Uterus (tissue), 4 donors: ENCODE data around the gene ALS2CL. TPM values are rescaled to one million over a fixed set of nuclear protein-coding genes. Genes with fewer than 3 reads are reported as not detected.

ENCODE experiments used
- DNase-seq, 2 donors: peaks; one replicate each; pipeline ENCODE4 v3.0.0-alpha.2; 2019 to 2020
- H3K27ac ChIP-seq, 2 donors: fragments of 200-600 bp; sonication (generic); 1 replicate in 1 of 2; 2 replicates in 1 of 2; pipeline ENCODE4 v1.5.1; 2016 to 2018
- H3K27me3 ChIP-seq, 2 donors: fragments of 200-600 bp; sonication (generic); one replicate each; pipeline ENCODE4 v1.5.1; 2018 to 2019; ENCODE audit warnings: control low read depth in 1 of 2
- H3K36me3 ChIP-seq, 2 donors: fragments of 200-600 bp; sonication (generic); one replicate each; pipeline ENCODE4 v1.5.1; 2019; ENCODE audit warnings: control low read depth in 1 of 2
- H3K4me1 ChIP-seq, 2 donors: fragments of 200-600 bp; sonication (generic); one replicate each; pipeline ENCODE4 v1.5.1; 2018 to 2019; ENCODE audit warnings: control low read depth in 1 of 2
- H3K4me3 ChIP-seq, 2 donors: fragments of 200-600 bp; sonication (generic); 1 replicate in 1 of 2; 2 replicates in 1 of 2; pipeline ENCODE4 v1.5.1; 2018 to 2019; ENCODE audit warnings: mild to moderate bottlenecking in 1 of 2
- H3K9me3 ChIP-seq, 2 donors: fragments of 200-600 bp; sonication (generic); one replicate each; pipeline ENCODE4 v1.5.1; 2019; ENCODE audit warnings: control low read depth in 1 of 2
- CTCF ChIP-seq, 4 experiments: fragments of 200-600 bp in 2 of 4; fragments of 450-650 bp in 2 of 4; sonication (generic) in 2 of 4; IDR thresholded peaks; one replicate each; pipeline ENCODE4 v1.5.1; 2016 to 2019; ENCODE audit warnings: antibody characterized with exemption in 4 of 4, mild to moderate bottlenecking in 2 of 4, moderate library complexity in 1 of 4
- POLR2A ChIP-seq, 2 donors: fragments of 450-650 bp; IDR thresholded peaks; one replicate each; pipeline ENCODE4 v1.6.1; 2016; ENCODE audit warnings: antibody characterized with exemption in 2 of 2, mild to moderate bottlenecking in 1 of 2, moderate library complexity in 1 of 2
- intact Hi-C: fragments of 100-400 bp; cut with DNase I; formaldehyde crosslinking; loops from one replicate; pipeline ENCODE4 v1.15.1; 2023; ENCODE audit warnings: low total_unique reads
- total RNA-seq, 4 donors: library from RNA; depleted of rRNA in 3 of 4; stranded (reverse); fragments of >200 nt in 3 of 4; gene quantifications; one replicate each; pipeline versions ENCODE4 v1.1.0 to v1.2.4, GENCODE V29; 2014 to 2023
- donor health status: DM: yes; HTN: yes; CAD: no.

ALS2CL gene
- total RNA-seq, 4 donors from 2014 or later: 15.7 to 75.3 (median 31.5) TPM

- H3K36me3 ChIP-seq: no peaks in the 10 kb centered on the region
- intact Hi-C loops: no loop called here
- H3K9me3 ChIP-seq: no peaks in the 10 kb centered on the region
- TF ChIP-seq POLR2A (IDR thresholded peaks at IDR 0.05) (no peak), CTCF (IDR thresholded peaks at IDR 0.05) (no peak)
- H3K4me3 ChIP-seq: no peak overlapping the region
- no peaks in the 10 kb centered on the region for H3K4me1 ChIP-seq
- DNase-seq: no peak
- no peak overlapping the region for H3K27ac ChIP-seq
- no peaks in the 10 kb centered on the region for H3K27me3 ChIP-seq
These were observed 44.0 kb downstream of the ALS2CL start for GRCh38 chr3:46649436-46649835.

DNA sequence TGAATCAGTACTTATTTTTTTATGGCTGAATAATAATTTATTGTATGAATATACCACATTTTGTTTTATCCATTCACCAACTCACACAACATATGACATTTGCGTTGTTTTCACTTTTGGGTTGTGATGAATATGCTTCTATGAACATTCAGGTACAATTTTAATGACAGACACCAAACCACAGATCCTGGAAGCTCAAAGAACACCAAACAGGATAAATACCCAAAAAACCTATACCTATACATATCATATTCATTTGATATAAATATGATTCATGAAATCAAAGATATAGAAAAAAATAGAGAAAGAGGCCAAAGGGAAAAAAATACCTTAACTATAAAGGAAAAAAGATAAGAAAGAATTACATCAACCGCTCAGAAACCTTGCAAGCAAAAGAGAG is 45.4 kb downstream of the ALS2CL start:
- intact Hi-C loops: no loop called here
- no peaks in the 10 kb centered on the region for H3K9me3 ChIP-seq
- no peak overlapping the region for H3K27ac ChIP-seq
- H3K4me1 ChIP-seq: no peaks in the 10 kb centered on the region
- no peak for DNase-seq
- H3K4me3 ChIP-seq: no peak overlapping the region
- H3K27me3 ChIP-seq: no peaks in the 10 kb centered on the region
- TF ChIP-seq POLR2A (IDR thresholded peaks at IDR 0.05): no peak
- TF ChIP-seq CTCF (IDR thresholded peaks at IDR 0.05): no peak
- H3K36me3 ChIP-seq: no peaks in the 10 kb centered on the region

- TF ChIP-seq CTCF (IDR thresholded peaks at IDR 0.05): no peak
- no peak for TF ChIP-seq POLR2A (IDR thresholded peaks at IDR 0.05)
- H3K4me3 ChIP-seq: no peak overlapping the region
- intact Hi-C loops: no loop called here
- H3K27me3 ChIP-seq: no peaks in the 10 kb centered on the region
- no peak for DNase-seq
- no peaks in the 10 kb centered on the region for H3K36me3 ChIP-seq
- no peaks in the 10 kb centered on the region for H3K4me1 ChIP-seq
- no peaks in the 10 kb centered on the region for H3K9me3 ChIP-seq
- H3K27ac ChIP-seq: no peak overlapping the region
These were observed 46.8 kb downstream of the ALS2CL start for GRCh38 chr3:46646700-46647099.

DNA sequence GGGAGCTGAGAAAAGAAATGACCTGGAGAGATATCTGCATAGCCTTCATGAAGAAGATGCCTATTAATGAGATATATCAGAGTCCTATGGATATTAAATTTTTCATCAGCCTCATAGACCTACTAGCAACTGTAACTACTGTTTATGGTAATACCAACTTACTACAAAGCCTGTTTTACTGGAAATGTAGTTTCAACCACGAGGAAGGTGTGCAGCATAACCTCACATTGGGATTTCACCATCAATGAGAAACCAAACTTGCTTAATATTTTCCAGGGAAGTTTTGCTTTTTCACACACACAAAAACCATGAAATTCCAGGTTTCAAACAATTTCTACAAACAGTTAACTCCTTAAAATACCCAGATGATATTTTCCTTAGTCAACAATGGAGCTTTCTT is 49.8 kb downstream of the ALS2CL start:
- no peak overlapping the region for H3K4me3 ChIP-seq
- H3K27ac ChIP-seq: no peak overlapping the region
- DNase-seq: no peak
- TF ChIP-seq CTCF (IDR thresholded peaks at IDR 0.05): no peak
- TF ChIP-seq POLR2A (IDR thresholded peaks at IDR 0.05): no peak
- H3K4me1 ChIP-seq: no peaks in the 10 kb centered on the region
- H3K27me3 ChIP-seq: no peaks in the 10 kb centered on the region
- intact Hi-C loops: no loop called here
- H3K36me3 ChIP-seq: no peaks in the 10 kb centered on the region
- H3K9me3 ChIP-seq: no peaks in the 10 kb centered on the region

DNA sequence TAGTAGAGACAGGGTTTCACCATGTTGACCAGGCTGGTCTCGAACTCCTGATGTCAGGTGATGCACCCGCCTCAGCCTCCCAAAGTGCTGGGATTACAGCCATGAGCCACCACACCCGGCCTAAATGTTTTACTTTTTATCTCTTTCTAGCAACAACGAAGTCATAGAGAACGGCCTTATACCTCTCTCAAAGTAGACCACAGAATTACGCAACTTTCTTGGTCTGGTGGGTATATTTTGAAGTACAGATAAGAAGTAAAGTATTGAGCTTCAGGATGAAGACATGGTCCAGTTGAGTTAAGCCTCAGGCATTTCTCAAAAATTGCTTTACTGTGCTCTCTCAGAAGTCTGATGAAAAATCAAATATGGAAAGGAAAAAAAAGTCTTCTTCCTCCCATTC is 50.5 kb downstream of the ALS2CL start:
- Histone ChIP-seq H3K4me1 (no peaks in the 10 kb centered on the region), H3K36me3 (no peaks in the 10 kb centered on the region), H3K27ac (no peak overlapping the region), H3K9me3 (no peaks in the 10 kb centered on the region), H3K4me3 (no peak overlapping the region), H3K27me3 (no peaks in the 10 kb centered on the region)
- intact Hi-C loops: no loop called here
- no peak for DNase-seq
- TF ChIP-seq CTCF (IDR thresholded peaks at IDR 0.05) (no peak), POLR2A (IDR thresholded peaks at IDR 0.05) (no peak)
